Endothelial cell of umbilical vein (primary cell): Measurements from ENCODE around the gene GNB2. TPM values are rescaled to one million over a fixed set of nuclear protein-coding genes. Genes with fewer than 3 reads are reported as not detected.

Experiments
- BruUV-seq: library from RNA; stranded (reverse); fragments of 400-500 nt; replicated peaks from 2 replicates; lab custom pipeline; 2021; lab: Mats Ljungman, UMichigan
- CTCF ChIA-PET: fragments of 300-600, 350-600 bp; sonication (Branson Sonifier 250); formaldehyde crosslinking; loops from one replicate; lab custom pipeline; 2021; ENCODE audit warnings: antibody characterized with exemption, inconsistent platforms; lab: Charles Lee
- POLR2A ChIA-PET: fragments of 300-600, 350-600 bp; sonication (Branson Sonifier 250); formaldehyde crosslinking; loops from one replicate; lab custom pipeline; 2021; ENCODE audit warnings: antibody characterized with exemption, inconsistent platforms; lab: Charles Lee
- DNase-seq: peaks from one replicate; pipeline ENCODE4 v3.0.0-alpha.2; 2011; ENCODE audit warnings: low read depth, low spot score
- FAIRE-seq: peaks from 2 replicates; lab custom pipeline; 2011; peaks lifted over from hg19 to GRCh38; lab: Jason Lieb, UNC
- H2AFZ ChIP-seq: 2 replicates; pipeline ENCODE4 v1.6.0; 2012; ENCODE audit warnings: low read depth, low read length, control low read depth, inconsistent platforms
- H3K27ac ChIP-seq: 2 replicates; pipeline ENCODE4 v1.5.1; 2011; ENCODE audit warnings: low read depth, mild to moderate bottlenecking, control low read depth, low read length, moderate library complexity; ENCODE audit not compliant: insufficient read depth
- H3K27me3 ChIP-seq, 2 experiments: 2 replicates each; pipeline versions ENCODE4 v1.6.0 to v1.6.1; 2011; ENCODE audit warnings: low read length in 2 of 2, mixed read lengths in 1 of 2; ENCODE audit not compliant: control insufficient read depth in 2 of 2, insufficient read depth in 2 of 2
- H3K36me3 ChIP-seq, 2 experiments: 2 replicates in 1 of 2; 3 replicates in 1 of 2; pipeline ENCODE4 v1.5.1; 2011; ENCODE audit warnings: low read length in 2 of 2, mild to moderate bottlenecking in 1 of 2, moderate library complexity in 1 of 2; ENCODE audit not compliant: control insufficient read depth in 2 of 2, insufficient read depth in 2 of 2; ENCODE audit errors: extremely low read depth in 1 of 2
- H3K4me1 ChIP-seq: 3 replicates; pipeline ENCODE4 v1.5.1; 2011; ENCODE audit warnings: mild to moderate bottlenecking, low read length; ENCODE audit not compliant: control insufficient read depth, insufficient read depth; ENCODE audit errors: extremely low read depth
- H3K4me2 ChIP-seq: 2 replicates; pipeline ENCODE4 v1.6.1; 2011; ENCODE audit warnings: low read length, control low read depth, mixed read lengths; ENCODE audit not compliant: insufficient read depth
- H3K4me3 ChIP-seq, 3 experiments: fragments of 200-600 bp in 1 of 3; sonication (generic), shearing (Covaris generic) in 1 of 3; replicated peaks in 1 of 3; 2 replicates each; pipeline ENCODE4 v1.5.1; 2011 to 2016; ENCODE audit warnings: control low read depth in 3 of 3, low read length in 3 of 3, mild to moderate bottlenecking in 2 of 3, inconsistent platforms in 1 of 3, low read depth in 1 of 3, moderate library complexity in 1 of 3; ENCODE audit not compliant: insufficient read depth in 1 of 3
- H3K79me2 ChIP-seq: 2 replicates; pipeline ENCODE4 v1.6.0; 2012; ENCODE audit warnings: low read length, inconsistent platforms; ENCODE audit not compliant: control insufficient read depth, insufficient read depth
- H3K9ac ChIP-seq: replicated peaks from 2 replicates; pipeline ENCODE3; 2011; ENCODE audit warnings: low read length, control low read depth; ENCODE audit not compliant: insufficient read depth; ENCODE audit errors: extremely low read depth
- H3K9me1 ChIP-seq: replicated peaks from 3 replicates; pipeline ENCODE4 v1.6.0; 2011; ENCODE audit warnings: mild to moderate bottlenecking, low read length; ENCODE audit not compliant: control insufficient read depth, insufficient read depth; ENCODE audit errors: extremely low read depth
- H3K9me3 ChIP-seq: replicated peaks from 2 replicates; pipeline ENCODE4 v1.5.1; 2012; ENCODE audit warnings: low read length, inconsistent platforms; ENCODE audit not compliant: control insufficient read depth, insufficient read depth
- H4K20me1 ChIP-seq: replicated peaks from 2 replicates; pipeline ENCODE3; 2011; ENCODE audit warnings: mild to moderate bottlenecking, low read length; ENCODE audit not compliant: control insufficient read depth, insufficient read depth; ENCODE audit errors: extremely low read depth
- EZH2 ChIP-seq: IDR thresholded peaks from 2 replicates; pipeline ENCODE4 v1.6.1; 2012; ENCODE audit warnings: borderline replicate concordance, low read depth, mild to moderate bottlenecking, moderate library complexity, low read length, inconsistent platforms; ENCODE audit not compliant: severe bottlenecking
- FOS ChIP-seq: IDR thresholded peaks from 2 replicates; pipeline ENCODE4 v1.6.1; 2011; ENCODE audit warnings: mild to moderate bottlenecking, low read length, moderate library complexity, borderline replicate concordance; ENCODE audit not compliant: insufficient read depth
- GATA2 ChIP-seq: IDR thresholded peaks from 2 replicates; pipeline ENCODE4 v1.7.0; 2011; ENCODE audit warnings: low read depth, mild to moderate bottlenecking, moderate library complexity, mixed read lengths, low read length; ENCODE audit not compliant: insufficient read length, insufficient read depth
- JUN ChIP-seq: IDR thresholded peaks from 2 replicates; pipeline ENCODE4 v1.6.1; 2011; ENCODE audit warnings: borderline replicate concordance, low read depth; ENCODE audit not compliant: insufficient read length, insufficient read depth
- MAX ChIP-seq: IDR thresholded peaks from 2 replicates; pipeline ENCODE4 v1.6.1; 2011; ENCODE audit not compliant: insufficient read depth, insufficient read length
- MYC ChIP-seq: IDR thresholded peaks from one replicate; pipeline ENCODE4 v1.6.1; 2011; ENCODE audit warnings: mild to moderate bottlenecking, low read depth, low read length
- POLR2A ChIP-seq: IDR thresholded peaks from 2 replicates; pipeline ENCODE4 v1.6.1; 2012; ENCODE audit warnings: low read depth, mild to moderate bottlenecking, control low read depth, low read length
- POLR2AphosphoS5 ChIP-seq: IDR thresholded peaks from 2 replicates; pipeline ENCODE4 v1.6.1; 2012; ENCODE audit warnings: low read depth, mild to moderate bottlenecking, control low read depth, low read length, moderate library complexity; ENCODE audit not compliant: insufficient read depth
- dilution Hi-C: fragments of 300-500 bp; cut with MboI; formaldehyde crosslinking; loops from one replicate; pipeline ENCODE4 v1.15.0; 2019; ENCODE audit warnings: low sequenced_read_pairs; ENCODE audit not compliant: extremely low pct_ligation_motif_present
- intact Hi-C: fragments of 100-400 bp; cut with micrococcal nuclease; formaldehyde crosslinking; loops from one replicate; pipeline ENCODE4 v1.10.0; 2022
- polyA plus RNA-seq, 4 experiments: library from polyadenylated mRNA; depleted of rRNA in 3 of 4; stranded (reverse) in 3 of 4; unstranded in 1 of 4; fragments of >200 nt; gene quantifications; 2 replicates each; pipeline versions ENCODE4 v1.2.1 to v1.2.3, GENCODE V29; 2011 to 2012; ENCODE audit warnings: missing spikeins in 1 of 4
- total RNA-seq: library from RNA; stranded (reverse); gene quantifications from 2 replicates; pipeline ENCODE4 v1.2.3, GENCODE V29; 2021
- TF ChIP-seq, protein P1 (sequence below), 2 donors: IDR thresholded peaks; 1 replicate in 1 of 2; 2 replicates in 1 of 2; pipeline ENCODE4 v1.5.1; 2011; ENCODE audit warnings: low read length in 2 of 2, mild to moderate bottlenecking in 2 of 2, moderate library complexity in 2 of 2, control low read depth in 1 of 2, inconsistent platforms in 1 of 2, low read depth in 1 of 2; ENCODE audit not compliant: insufficient read depth in 1 of 2; ENCODE audit errors: extremely low read depth in 1 of 2

Gene GNB2
- total and polyA plus RNA-seq, 2 donors (not counting 3 experiments of a cell fraction or from before 2014, with no cell fraction given) = 297 to 433 TPM

GRCh38 chr7:100639995-100640516, 33.5 kb upstream of the GNB2 start:
- POLR2A ChIA-PET = no interaction called here
- dilution Hi-C loops = no loop called here
- Histone ChIP-seq H3K4me3 (no peak overlapping the region), H3K9me1 (no peaks in the 10 kb centered on the region), H2AFZ (no peak overlapping the region), H3K9me3 (no peaks in the 10 kb centered on the region), H3K27me3 (peaks cover 0 to 4% of the 10 kb centered on the region in 2 experiments), H3K27ac (no peak overlapping the region), H3K79me2 (no peaks in the 10 kb centered on the region), H3K4me1 (no peaks in the 10 kb centered on the region), H3K9ac (no peak overlapping the region), H3K36me3 (no peaks in the 10 kb centered on the region), H4K20me1 (no peaks in the 10 kb centered on the region), H3K4me2 (no peak overlapping the region)
- intact Hi-C loops = no loop called here
- CTCF ChIA-PET = interaction anchor here (0.8 to 1.9 kb wide), 2 partner anchors 11 to 38 kb away, joined by 3 to 8 read pairs; partner anchors contain the start of gene PCOLCE
- DNase-seq (no peak), FAIRE-seq (no peak)
- no TSS peak for BruUV-seq
- no peak for TF ChIP-seq GATA2
- TF ChIP-seq POLR2A = no peak
- no peak for TF ChIP-seq MYC
- no peak for TF ChIP-seq FOS
- TF ChIP-seq MAX = no peak
- no peak for TF ChIP-seq EZH2
- no peak for TF ChIP-seq POLR2AphosphoS5
- TF ChIP-seq, protein P1, sequence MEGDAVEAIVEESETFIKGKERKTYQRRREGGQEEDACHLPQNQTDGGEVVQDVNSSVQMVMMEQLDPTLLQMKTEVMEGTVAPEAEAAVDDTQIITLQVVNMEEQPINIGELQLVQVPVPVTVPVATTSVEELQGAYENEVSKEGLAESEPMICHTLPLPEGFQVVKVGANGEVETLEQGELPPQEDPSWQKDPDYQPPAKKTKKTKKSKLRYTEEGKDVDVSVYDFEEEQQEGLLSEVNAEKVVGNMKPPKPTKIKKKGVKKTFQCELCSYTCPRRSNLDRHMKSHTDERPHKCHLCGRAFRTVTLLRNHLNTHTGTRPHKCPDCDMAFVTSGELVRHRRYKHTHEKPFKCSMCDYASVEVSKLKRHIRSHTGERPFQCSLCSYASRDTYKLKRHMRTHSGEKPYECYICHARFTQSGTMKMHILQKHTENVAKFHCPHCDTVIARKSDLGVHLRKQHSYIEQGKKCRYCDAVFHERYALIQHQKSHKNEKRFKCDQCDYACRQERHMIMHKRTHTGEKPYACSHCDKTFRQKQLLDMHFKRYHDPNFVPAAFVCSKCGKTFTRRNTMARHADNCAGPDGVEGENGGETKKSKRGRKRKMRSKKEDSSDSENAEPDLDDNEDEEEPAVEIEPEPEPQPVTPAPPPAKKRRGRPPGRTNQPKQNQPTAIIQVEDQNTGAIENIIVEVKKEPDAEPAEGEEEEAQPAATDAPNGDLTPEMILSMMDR (IDR thresholded peaks at IDR 0.05; ENCODE audit: extremely low read depth in 1 of 2, insufficient read depth in 1 of 2, low read depth in 1 of 2, low read length in 2 of 2) = no peak
- TF ChIP-seq JUN = no peak
